Measurements from ENCODE around the gene TMEM119.
"Not testable (repeated sequence)": the region's sequence is repeated elsewhere in the genome, so short reads cannot be mapped to it uniquely, and the experiment has no call there.

The TMEM119 gene

GRCh38 chr12:108638141-108638827 lies 40.4 kb upstream of the TMEM119 start:
- Mint-ChIP-seq H3K4me3 (peak overlapping the region; percentile 25 to 64), H3K9me3 (peaks cover 0 to 2% of the 10 kb centered on the region in 2 donors), H3K27ac (peak overlapping the region; percentile 85), H3K27me3 (no peaks in the 10 kb centered on the region), H3K4me1 (peaks cover 66 to 89% of the 10 kb centered on the region in 2 donors), H3K36me3 (peaks cover 2 to 10% of the 10 kb centered on the region in 2 donors)
- DNase-seq (no peak), ATAC-seq (replicated peaks) (no peak)

GRCh38 chr12:108637222-108637971 lies 39.5 kb upstream of the TMEM119 start:
- no peak for DNase-seq
- H3K4me1 Mint-ChIP-seq = peaks cover 69 to 94% of the 10 kb centered on the region in 2 donors
- ATAC-seq (replicated peaks) = no peak
- peaks cover 2 to 10% of the 10 kb centered on the region in 2 donors for H3K36me3 Mint-ChIP-seq
- H3K27me3 Mint-ChIP-seq = no peaks in the 10 kb centered on the region
- peak overlapping the region; percentile 32 to 34 for H3K4me3 Mint-ChIP-seq
- peaks cover 0 to 2% of the 10 kb centered on the region in 2 donors for H3K9me3 Mint-ChIP-seq
- H3K27ac Mint-ChIP-seq = peak overlapping the region; percentile 75

GRCh38 chr12:108635997-108636808 lies 38.3 kb upstream of the TMEM119 start:
- Mint-ChIP-seq H3K9me3 (peaks cover 0 to 2% of the 10 kb centered on the region in 2 donors), H3K36me3 (peaks cover 4 to 15% of the 10 kb centered on the region in 2 donors), H3K4me3 (peak overlapping the region; percentile 49 to 59), H3K4me1 (peaks cover 63 to 92% of the 10 kb centered on the region in 2 donors), H3K27me3 (no peaks in the 10 kb centered on the region), H3K27ac (peak overlapping the region; percentile 96)
- DNase-seq (no peak), ATAC-seq (replicated peaks) (no peak)

GRCh38 chr12:108635201-108635996 lies 37.5 kb upstream of the TMEM119 start:
- Mint-ChIP-seq H3K4me1 (peaks cover 60 to 91% of the 10 kb centered on the region in 2 donors), H3K9me3 (peaks cover 0 to 5% of the 10 kb centered on the region in 2 donors), H3K4me3 (peak overlapping the region; percentile 59 to 73), H3K27ac (peak overlapping the region; percentile 96), H3K27me3 (no peaks in the 10 kb centered on the region), H3K36me3 (peaks cover 4 to 15% of the 10 kb centered on the region in 2 donors)
- ATAC-seq (replicated peaks) (peak; percentile 55 to 57), DNase-seq (peak; percentile 69)

- peak; percentile 36 for DNase-seq
- Mint-ChIP-seq H3K36me3 (peaks cover 3 to 9% of the 10 kb centered on the region in 2 donors), H3K27me3 (no peaks in the 10 kb centered on the region), H3K4me1 (peaks cover 60 to 91% of the 10 kb centered on the region in 2 donors), H3K27ac (peak overlapping the region; percentile 96), H3K4me3 (peak overlapping the region; percentile 59 to 73), H3K9me3 (peaks cover 0 to 4% of the 10 kb centered on the region in 2 donors)
- ATAC-seq (replicated peaks) = peak in 1 of 2 donors; percentile 7
Observed at GRCh38 chr12:108634341-108634751, 36.5 kb upstream of the TMEM119 start.

GRCh38 chr12:108633534-108634248 lies 35.8 kb upstream of the TMEM119 start, which contains the start of gene SELPLG:
TSS of gene SELPLG (minus strand) at chr12:108633894. CDS start at chr12:108624307, 9,587 bp downstream.
- peaks cover 2 to 5% of the 10 kb centered on the region in 2 donors for H3K36me3 Mint-ChIP-seq
- H3K27me3 Mint-ChIP-seq = no peaks in the 10 kb centered on the region
- H3K27ac Mint-ChIP-seq = peak within 1 kb of the TSS; percentile 96
- peaks cover 56 to 91% of the 10 kb centered on the region in 2 donors for H3K4me1 Mint-ChIP-seq
- ATAC-seq (replicated peaks) (peak; percentile 78 to 82), DNase-seq (peak; percentile 94)
- peaks cover 0 to 2% of the 10 kb centered on the region in 2 donors for H3K9me3 Mint-ChIP-seq
- H3K4me3 Mint-ChIP-seq = peak within 1 kb of the TSS; percentile 59 to 73

GRCh38 chr12:108633081-108633533 lies 35.2 kb upstream of the TMEM119 start:
- H3K36me3 Mint-ChIP-seq = peaks cover 2 to 5% of the 10 kb centered on the region in 2 donors
- ATAC-seq (replicated peaks) (no peak), DNase-seq (no peak)
- peaks cover 0 to 2% of the 10 kb centered on the region in 2 donors for H3K9me3 Mint-ChIP-seq
- peaks cover 55 to 91% of the 10 kb centered on the region in 2 donors for H3K4me1 Mint-ChIP-seq
- peak overlapping the region; percentile 59 to 60 for H3K4me3 Mint-ChIP-seq
- peak overlapping the region; percentile 96 for H3K27ac Mint-ChIP-seq
- no peaks in the 10 kb centered on the region for H3K27me3 Mint-ChIP-seq

- H3K36me3 Mint-ChIP-seq; H3K27me3 Mint-ChIP-seq; H3K9me3 Mint-ChIP-seq; DNase-seq; H3K4me3 Mint-ChIP-seq; ATAC-seq (replicated peaks); H3K27ac Mint-ChIP-seq: not testable (repeated sequence)
- H3K4me1 Mint-ChIP-seq = peaks cover 46 to 77% of the 10 kb centered on the region in 2 donors
Observed at GRCh38 chr12:108631261-108631660, 33.4 kb upstream of the TMEM119 start.

GRCh38 chr12:108630481-108631207 lies 32.8 kb upstream of the TMEM119 start:
- peak overlapping the region; percentile 86 for H3K27ac Mint-ChIP-seq
- no peak for DNase-seq
- peaks cover 0 to 2% of the 10 kb centered on the region in 2 donors for H3K9me3 Mint-ChIP-seq
- no peak overlapping the region for H3K4me3 Mint-ChIP-seq
- H3K27me3 Mint-ChIP-seq = no peaks in the 10 kb centered on the region
- peaks cover 40 to 74% of the 10 kb centered on the region in 2 donors for H3K4me1 Mint-ChIP-seq
- peaks cover 2 to 5% of the 10 kb centered on the region in 2 donors for H3K36me3 Mint-ChIP-seq
- ATAC-seq (replicated peaks) = no peak

GRCh38 chr12:108629824-108630476 lies 32.1 kb upstream of the TMEM119 start:
- peaks cover 2 to 5% of the 10 kb centered on the region in 2 donors for H3K36me3 Mint-ChIP-seq
- no peaks in the 10 kb centered on the region for H3K27me3 Mint-ChIP-seq
- H3K9me3 Mint-ChIP-seq = peaks cover 0 to 2% of the 10 kb centered on the region in 2 donors
- no peak overlapping the region for H3K4me3 Mint-ChIP-seq
- ATAC-seq (replicated peaks) = no peak
- no peak for DNase-seq
- peaks cover 43 to 74% of the 10 kb centered on the region in 2 donors for H3K4me1 Mint-ChIP-seq
- peak overlapping the region; percentile 86 for H3K27ac Mint-ChIP-seq

GRCh38 chr12:108629151-108629550 lies 31.3 kb upstream of the TMEM119 start:
- Mint-ChIP-seq H3K27ac (no peak overlapping the region), H3K4me1 (peaks cover 39 to 68% of the 10 kb centered on the region in 2 donors), H3K27me3 (no peaks in the 10 kb centered on the region), H3K4me3 (peak overlapping the region; percentile 66 to 76), H3K9me3 (peaks cover 0 to 2% of the 10 kb centered on the region in 2 donors), H3K36me3 (peaks cover 2 to 6% of the 10 kb centered on the region in 2 donors)
- DNase-seq (no peak), ATAC-seq (replicated peaks) (no peak)
